GM18517 (cell line): ENCODE data around the gene PAQR4.

Experiments
- ATAC-seq: cut with Tn5 transposase; IDR thresholded peaks from one replicate; pipeline ENCODE4 v1.9.1; 2021; ENCODE audit warnings: mild to moderate bottlenecking, moderate library complexity; ENCODE audit not compliant: unreplicated experiment

The PAQR4 gene

GRCh38 chr16:3003582-3004270 lies 34.6 kb downstream of the PAQR4 start:
- ATAC-seq = peak; percentile 94

DNA sequence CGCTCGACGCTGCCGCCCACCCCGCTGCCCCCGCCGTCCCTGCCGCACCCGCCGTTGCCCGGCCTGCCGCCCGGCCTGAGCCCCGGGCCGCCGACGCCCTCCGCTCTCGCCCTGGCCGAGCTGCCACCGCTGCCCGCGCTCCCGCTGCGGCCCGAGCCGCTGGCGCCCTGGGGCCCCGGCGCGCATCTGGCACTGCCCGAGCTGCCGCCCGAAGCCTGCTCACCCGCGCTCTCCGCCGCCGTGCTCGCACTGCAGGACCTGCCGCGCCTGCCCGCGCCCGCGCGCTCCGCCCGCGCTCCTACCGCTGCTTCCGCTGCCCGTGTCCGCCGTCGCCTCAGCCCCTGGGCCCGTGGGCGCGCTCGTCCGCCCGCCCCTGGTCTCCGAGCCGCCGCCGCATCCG lies 35.2 kb downstream of the PAQR4 start:
- ATAC-seq = peak; percentile 8

- no peak for ATAC-seq
Observed at GRCh38 chr16:3004781-3005284, 35.7 kb downstream of the PAQR4 start.

DNA sequence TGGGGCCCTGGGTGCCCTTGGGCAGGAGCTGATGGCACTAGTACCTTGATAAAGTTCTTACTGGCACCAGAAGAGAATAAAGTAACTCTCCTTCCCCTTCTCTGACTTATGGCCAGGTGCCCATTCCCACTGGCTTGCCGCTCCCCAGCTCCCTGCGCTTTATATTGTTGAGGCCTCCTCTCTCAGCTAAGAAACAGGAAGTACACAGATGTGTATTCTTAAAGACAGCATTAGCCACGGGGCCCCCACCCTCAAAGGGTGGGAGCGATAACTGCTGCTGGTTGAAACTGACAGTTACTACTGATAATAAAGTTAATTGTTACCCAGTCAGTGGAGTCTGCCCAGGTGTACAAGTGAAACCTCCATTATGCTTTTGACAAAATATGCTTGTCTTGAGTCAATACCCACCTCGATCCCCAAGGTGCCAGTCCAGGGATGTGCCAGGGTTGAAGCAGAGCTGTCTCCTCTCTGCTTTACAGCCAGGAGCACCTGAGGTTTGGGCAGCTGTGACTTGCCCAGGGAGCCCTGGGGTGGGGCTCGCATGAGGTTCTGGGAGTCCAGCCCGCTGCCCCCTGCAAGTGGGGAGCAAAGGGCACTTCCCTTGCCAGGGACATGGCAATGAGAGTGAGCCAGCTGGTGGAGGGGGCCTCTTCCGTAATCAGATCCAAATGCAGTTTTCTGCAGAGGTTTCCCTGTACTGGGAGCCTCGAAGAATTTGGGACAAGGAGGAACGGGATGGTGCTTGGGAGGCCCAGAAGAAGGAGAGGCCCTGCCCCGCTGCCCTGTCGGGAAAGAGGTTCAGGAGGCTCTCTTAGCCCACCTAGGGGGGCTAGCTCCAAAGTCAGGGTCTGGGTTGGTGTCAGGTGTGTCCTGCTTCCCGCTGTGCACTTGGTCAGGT lies 38.2 kb downstream of the PAQR4 start:
- no peak for ATAC-seq

GRCh38 chr16:3007957-3008689 lies 39.0 kb downstream of the PAQR4 start:
- ATAC-seq = no peak

DNA sequence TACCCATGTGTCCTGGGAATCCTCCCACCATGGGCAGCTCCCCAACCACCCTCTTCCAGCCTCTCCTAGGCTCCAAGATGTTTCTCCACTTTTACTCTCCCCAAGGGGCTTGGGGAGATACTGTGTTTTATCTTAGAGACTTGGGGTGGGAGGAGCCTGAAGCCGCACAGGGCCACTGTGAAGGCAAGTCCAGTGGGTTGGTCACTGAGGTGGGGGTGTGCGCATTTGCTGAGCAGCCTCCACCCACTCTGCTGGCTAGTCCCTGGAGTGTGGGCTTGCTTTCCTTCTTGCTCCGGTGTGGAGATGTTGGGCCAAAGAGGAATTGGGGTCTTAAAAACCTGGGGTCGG lies 39.5 kb downstream of the PAQR4 start:
- no peak for ATAC-seq

DNA sequence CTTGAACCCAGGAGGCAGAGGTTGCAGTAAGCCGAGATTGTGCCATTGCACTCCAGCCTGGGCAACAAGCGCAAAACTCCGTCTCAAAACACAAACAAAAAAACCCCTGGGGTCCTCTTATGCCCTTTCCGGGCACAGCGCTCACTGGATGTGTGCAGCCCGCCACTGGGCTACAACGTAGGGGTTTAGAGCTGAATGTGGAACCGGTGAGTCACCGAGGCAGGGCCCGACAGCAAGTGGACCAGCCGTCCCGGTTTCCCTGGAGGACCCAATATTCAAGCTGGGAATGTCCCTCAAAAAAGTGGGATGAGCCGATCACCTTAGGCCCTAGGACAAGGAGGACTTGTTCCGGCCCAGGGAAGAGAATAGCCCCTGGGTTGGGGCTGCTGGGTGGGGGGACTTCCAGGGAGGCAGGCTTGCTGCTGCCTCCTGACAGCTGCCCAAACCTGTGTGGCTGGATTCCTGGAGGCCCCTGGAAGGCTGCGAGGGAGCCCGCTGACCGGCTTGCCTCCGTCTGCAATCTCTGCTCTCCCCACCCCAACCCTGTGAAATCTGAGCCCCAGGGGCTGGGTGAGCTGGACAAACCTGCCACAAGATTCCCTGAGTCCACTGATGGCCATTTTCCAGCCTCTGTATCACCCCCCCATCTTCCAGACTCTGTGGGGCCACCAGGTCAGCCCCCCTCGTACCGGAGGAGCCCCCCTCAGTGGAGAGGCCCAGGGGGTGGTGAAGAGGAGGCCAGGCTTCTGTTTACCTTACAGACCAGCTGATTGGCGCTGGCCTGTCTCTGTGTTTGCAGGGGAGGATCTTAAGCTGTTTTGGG lies 40.6 kb downstream of the PAQR4 start:
- no peak for ATAC-seq

GRCh38 chr16:3010510-3010909 lies 41.4 kb downstream of the PAQR4 start:
- no peak for ATAC-seq

GRCh38 chr16:3012246-3012645 lies 43.1 kb downstream of the PAQR4 start:
- no peak for ATAC-seq

- no peak for ATAC-seq
Observed at GRCh38 chr16:3012828-3013420, 43.8 kb downstream of the PAQR4 start, which contains the start of gene CLDN9. TSS of gene CLDN9 (plus strand) at chr16:3012923. CDS start at chr16:3013363, 440 bp downstream.

DNA sequence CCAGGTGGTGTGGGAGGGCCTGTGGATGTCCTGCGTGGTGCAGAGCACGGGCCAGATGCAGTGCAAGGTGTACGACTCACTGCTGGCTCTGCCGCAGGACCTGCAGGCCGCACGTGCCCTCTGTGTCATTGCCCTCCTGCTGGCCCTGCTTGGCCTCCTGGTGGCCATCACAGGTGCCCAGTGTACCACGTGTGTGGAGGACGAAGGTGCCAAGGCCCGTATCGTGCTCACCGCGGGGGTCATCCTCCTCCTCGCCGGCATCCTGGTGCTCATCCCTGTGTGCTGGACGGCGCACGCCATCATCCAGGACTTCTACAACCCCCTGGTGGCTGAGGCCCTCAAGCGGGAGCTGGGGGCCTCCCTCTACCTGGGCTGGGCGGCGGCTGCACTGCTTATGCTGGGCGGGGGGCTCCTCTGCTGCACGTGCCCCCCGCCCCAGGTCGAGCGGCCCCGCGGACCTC lies 44.4 kb downstream of the PAQR4 start:
- no peak for ATAC-seq

GRCh38 chr16:3013998-3014690 lies 45.0 kb downstream of the PAQR4 start:
- ATAC-seq = no peak

DNA sequence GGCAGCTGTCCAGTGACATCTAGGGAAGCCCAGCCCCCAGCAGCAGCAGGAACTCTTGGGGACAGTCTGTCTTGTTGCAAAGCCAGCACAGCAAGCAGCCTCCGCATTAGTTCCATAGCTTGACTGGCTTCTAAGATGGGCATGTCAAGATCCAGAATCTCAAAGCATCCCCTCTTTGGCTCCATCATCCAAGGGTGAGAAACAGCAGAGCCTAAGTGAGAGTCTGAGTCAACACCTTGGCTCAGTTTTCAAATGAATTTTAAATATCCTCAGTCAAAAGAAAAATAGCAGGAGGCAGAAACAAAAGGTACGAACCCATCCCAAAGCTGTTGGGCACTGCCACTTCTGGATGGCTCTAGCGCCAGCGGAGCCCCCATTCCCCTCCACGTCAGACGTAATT lies 45.8 kb downstream of the PAQR4 start:
- no peak for ATAC-seq

DNA sequence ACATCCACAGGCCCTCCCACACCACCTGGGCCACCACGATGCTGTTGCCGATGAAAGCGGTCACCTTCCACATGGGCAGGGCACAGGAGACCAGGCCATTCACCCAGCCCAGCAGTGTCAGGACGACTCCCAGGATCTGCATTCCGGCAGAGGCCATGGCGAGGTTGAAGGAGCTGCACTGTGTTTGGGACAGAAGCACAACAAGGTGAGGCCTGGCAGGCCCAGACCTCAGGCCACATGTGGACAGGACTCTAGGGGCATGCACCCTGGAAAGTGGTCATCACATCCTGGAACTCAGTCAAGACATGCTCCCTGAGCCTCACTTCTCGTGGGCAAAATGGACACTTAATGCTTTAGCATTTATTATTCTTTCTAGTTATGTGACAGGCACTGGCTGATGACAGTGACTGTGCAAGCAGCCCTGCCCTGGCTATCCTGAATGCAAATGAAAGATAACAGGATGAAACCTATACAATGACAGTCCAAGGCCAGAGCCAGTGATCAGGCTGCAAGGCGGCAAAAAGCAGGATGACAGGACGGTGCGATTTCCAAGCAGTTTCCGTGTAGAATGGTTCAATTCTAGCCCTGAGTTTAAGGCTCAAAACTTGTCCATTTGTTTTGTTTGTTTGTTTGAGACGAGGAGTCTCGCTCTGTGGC lies 46.8 kb downstream of the PAQR4 start:
- ATAC-seq = no peak

GRCh38 chr16:3017344-3017743 lies 48.2 kb downstream of the PAQR4 start:
- no peak for ATAC-seq

DNA sequence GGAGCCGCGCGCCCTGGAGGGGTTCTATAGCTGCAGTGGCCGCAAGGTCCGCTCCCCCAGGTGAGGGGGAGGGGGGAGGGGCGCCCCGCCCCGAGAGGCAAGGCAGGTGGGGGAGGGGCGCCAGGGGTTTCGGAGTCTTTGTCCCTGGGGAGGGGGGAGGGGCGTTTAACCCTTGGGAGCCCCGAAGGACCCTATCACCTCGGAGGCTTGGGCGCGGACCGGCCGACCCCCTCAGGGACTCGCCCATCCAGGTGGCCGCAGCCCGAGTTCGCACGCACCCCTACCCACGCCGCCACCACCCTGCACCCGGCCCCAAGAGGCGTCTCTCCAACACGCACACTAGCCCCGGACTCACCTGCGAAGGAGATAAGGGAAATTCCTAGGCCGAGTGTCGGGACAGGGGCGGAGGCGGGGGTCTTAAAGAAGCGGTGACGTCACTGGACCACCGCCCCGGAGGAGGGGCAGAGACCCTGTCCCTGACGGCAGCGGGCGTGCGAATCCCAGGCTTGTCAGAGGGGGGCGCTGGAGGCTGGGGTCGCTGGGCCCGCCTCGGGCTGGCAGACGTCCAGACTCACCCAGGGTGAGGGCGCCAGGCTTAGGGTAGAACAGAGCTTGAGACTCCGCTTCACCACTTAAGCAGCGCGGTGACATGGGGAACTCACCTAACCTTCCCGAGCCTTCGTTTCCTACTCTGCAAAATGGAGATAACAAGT lies 48.8 kb downstream of the PAQR4 start, which contains the start of gene CLDN6:
TSS of gene CLDN6 (minus strand) at position 390 of the 713 bp plus-strand sequence. CDS start 2,162 bp downstream, outside the sequence.
- ATAC-seq = no peak

DNA sequence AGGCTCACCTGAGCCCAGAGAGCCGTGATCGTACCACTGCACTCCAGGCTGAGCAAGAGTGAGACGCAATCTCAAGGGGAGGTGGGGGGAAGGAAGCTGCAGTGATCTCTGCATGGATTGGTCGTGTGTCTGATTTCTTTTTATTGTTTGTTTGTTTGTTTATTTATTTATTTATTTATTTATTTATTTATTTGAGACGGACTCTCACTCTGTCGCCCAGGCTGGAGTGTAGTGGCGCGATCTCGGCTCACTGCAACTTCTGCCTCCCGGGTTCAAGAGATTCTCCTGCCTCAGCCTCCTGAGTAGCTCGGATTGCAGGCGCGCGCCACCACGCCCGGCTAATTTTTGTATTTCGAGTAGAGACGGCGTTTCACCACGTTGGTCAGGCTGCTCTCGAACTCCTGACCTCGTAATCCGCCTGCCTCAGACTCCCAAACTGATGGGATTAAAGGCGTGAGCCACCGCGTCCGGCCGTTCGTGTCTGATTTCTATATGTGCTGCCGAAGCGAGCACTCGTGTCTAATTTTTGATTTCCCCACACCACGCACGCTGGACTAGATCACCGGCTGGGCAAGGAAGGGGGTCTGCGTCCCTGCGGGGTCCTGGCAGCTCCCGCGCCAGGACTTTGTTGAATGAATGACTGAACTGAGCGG lies 50.6 kb downstream of the PAQR4 start:
- no peak for ATAC-seq

DNA sequence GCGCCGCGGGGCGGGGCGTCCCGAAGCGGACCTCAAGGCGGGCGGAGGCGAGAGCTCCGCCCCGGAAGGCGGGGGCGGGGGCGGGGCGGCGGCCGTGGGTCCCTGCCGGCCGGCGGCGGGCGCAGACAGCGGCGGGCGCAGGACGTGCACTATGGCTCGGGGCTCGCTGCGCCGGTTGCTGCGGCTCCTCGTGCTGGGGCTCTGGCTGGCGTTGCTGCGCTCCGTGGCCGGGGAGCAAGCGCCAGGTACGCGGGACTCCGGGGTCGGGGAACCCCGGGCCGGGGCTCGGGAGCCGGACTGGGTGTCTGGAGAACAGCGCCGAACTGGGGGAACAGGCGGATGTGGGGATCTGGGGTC lies 51.1 kb downstream of the PAQR4 start, which contains the start of gene TNFRSF12A:
TSS of gene TNFRSF12A (plus strand) at position 122 of the 357 bp plus-strand sequence. CDS start at position 152, 30 bp downstream.
- ATAC-seq = no peak
